Measurements from ENCODE around the gene EPHB3.

DNA sequence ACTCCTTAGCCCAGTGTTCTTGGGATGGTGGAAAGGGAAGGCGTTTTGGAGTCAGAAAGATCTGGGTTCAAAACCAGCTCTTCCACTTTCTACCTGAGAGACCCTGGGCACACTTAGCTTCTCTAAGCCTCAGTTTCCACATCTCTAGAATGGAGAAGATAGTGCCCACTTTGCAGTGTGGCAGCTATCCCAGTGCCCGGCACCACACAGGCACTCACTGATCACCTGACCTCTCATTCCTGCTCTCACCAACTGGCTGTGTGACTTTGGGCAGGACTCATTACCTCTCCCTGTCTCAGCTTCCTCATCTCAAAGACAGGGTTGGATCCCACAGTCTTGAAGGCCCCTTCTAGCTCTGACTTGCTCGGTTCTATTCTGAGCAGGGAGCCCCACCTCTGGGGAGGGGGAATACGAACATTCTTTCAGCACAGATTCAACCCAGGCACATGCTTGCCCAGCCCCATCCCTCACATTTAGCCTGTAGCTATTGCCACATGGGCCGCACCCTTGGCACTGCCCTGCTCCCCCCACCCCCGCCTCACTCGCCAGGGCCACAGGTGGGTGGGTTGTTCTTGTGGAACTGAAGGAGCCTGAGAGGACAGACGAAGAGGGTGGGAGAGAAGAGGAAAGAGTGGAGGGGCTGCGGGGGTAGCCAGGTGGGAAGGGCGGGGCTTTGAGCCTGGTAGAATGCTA is 39.2 kb downstream of the EPHB3 start:
- TF ChIP-seq, protein P1, sequence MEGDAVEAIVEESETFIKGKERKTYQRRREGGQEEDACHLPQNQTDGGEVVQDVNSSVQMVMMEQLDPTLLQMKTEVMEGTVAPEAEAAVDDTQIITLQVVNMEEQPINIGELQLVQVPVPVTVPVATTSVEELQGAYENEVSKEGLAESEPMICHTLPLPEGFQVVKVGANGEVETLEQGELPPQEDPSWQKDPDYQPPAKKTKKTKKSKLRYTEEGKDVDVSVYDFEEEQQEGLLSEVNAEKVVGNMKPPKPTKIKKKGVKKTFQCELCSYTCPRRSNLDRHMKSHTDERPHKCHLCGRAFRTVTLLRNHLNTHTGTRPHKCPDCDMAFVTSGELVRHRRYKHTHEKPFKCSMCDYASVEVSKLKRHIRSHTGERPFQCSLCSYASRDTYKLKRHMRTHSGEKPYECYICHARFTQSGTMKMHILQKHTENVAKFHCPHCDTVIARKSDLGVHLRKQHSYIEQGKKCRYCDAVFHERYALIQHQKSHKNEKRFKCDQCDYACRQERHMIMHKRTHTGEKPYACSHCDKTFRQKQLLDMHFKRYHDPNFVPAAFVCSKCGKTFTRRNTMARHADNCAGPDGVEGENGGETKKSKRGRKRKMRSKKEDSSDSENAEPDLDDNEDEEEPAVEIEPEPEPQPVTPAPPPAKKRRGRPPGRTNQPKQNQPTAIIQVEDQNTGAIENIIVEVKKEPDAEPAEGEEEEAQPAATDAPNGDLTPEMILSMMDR (IDR thresholded peaks at IDR 0.05) = no peak
- TF ChIP-seq POLR2A (IDR thresholded peaks at IDR 0.05) = no peak
